ENCODE results near the gene EIPR1.

EIPR1 gene

GRCh38 chr2:3168230-3168891 is 209.3 kb downstream of the EIPR1 start:
- DNase-seq: no peak

GRCh38 chr2:3163401-3163800 is 214.2 kb downstream of the EIPR1 start:
- no peak for DNase-seq

DNA sequence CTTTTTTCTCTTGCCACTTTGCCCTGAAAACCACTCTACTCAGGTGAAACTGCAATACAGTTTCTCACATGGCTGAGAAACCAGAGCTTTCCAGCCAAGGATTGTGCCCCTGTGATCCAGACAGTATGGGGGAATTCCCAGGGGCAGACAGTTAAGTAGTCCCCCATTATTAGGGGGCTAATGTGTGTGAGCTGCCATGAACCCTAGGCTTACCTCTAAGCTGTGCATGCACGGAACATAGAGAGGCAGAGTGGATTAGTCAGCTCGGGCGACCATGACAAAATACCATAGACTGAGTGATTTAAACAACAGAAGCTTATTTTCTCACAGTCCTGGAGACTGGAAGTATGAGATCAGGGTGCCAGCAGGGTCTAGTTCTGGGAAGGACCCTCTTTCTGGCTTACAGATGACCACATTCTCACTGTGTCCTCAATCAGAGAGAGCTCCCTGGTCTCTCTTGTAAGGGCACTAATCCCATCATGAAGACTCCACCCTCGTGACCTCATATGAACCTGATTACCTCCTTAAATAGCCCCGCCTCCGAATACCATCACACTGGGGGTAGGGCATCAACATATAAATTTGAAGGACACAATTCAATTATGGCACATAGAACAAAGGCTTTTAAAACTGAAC is 215.1 kb downstream of the EIPR1 start:
- no peak for DNase-seq

- no peak for DNase-seq
Measured at GRCh38 chr2:3160751-3161330, 216.8 kb downstream of the EIPR1 start.

GRCh38 chr2:3159782-3160545 is 217.7 kb downstream of the EIPR1 start:
- no peak for DNase-seq

GRCh38 chr2:3154700-3155099 is 222.9 kb downstream of the EIPR1 start:
- no peak for DNase-seq

DNA sequence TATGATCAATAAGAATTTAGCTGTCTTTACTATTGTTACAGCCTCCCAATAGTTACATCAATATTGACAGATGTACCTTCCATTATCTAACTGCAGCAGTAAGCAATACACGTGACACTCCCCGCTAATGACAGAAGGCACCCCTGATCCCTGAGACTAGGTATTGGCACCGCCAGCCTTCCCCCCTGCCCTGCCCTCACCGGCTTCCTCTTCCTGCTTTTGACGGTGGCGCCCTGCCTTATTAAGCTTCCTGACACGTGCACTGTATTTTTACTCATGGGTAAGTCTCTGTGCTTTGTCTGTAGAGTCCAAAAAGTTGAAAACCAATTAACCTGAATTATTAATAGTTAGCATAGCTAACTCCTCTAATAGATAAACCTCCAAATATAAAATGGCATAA is 223.5 kb downstream of the EIPR1 start:
- no peak for DNase-seq

GRCh38 chr2:3151153-3151918 is 226.3 kb downstream of the EIPR1 start:
- no peak for DNase-seq

GRCh38 chr2:3149441-3150217 is 228.0 kb downstream of the EIPR1 start:
- DNase-seq: no peak

GRCh38 chr2:3148716-3149115 is 228.9 kb downstream of the EIPR1 start:
- DNase-seq: no peak

GRCh38 chr2:3147651-3148530 is 229.7 kb downstream of the EIPR1 start:
- no peak for DNase-seq

- DNase-seq: no peak
Measured at GRCh38 chr2:3146772-3147650, 230.6 kb downstream of the EIPR1 start.

GRCh38 chr2:3146175-3146574 is 231.4 kb downstream of the EIPR1 start:
- no peak for DNase-seq

- no peak for DNase-seq
Measured at GRCh38 chr2:3145471-3146021, 232.1 kb downstream of the EIPR1 start.

GRCh38 chr2:3144856-3145255 is 232.8 kb downstream of the EIPR1 start:
- DNase-seq: no peak

DNA sequence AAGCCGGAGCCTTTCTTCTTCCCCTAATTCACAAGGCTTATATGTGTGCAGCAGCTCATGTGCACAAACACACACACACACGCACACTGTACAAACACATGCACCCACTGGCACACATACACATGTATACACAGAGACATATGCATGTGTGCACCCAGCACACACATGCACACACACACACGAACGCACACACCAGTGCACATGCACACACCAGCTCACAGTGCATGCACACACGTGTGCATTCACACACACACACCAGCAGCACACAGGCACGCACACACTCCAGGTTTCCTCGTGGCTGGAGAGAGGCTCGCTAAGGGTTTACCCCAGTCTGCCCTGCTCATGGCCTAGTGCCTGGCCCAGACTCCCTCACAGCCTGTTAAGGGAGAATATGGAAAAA is 234.0 kb downstream of the EIPR1 start:
- no peak for DNase-seq

DNA sequence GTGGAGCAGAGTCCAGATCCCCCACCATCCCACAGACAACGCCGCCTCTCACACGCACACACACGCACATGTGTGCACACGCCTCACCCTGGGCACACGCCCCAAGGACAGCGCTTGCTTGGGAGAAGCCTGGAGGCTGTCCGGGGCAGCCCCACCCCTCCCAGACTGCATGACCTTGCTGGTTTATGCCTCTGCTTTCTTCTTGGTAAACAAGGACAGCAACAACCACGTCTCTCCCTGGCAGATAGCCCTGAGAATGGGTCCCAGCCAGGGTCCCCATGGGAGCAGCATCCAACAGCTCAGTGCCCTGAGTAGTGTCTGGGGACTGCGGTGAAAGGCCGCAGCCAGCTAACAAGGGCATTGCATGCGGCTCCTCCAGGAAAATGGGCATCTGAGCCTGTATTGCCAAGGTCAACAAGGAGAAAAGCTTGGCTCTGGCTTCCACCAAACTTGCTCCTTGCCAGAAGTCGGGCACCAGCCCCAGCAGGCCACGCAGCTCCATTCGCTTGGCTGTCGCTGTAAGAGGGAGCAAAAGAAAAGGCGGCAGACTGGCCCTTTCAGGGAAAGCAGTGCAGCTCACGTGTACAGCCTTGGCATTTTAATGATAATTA is 234.6 kb downstream of the EIPR1 start:
- DNase-seq: no peak

DNA sequence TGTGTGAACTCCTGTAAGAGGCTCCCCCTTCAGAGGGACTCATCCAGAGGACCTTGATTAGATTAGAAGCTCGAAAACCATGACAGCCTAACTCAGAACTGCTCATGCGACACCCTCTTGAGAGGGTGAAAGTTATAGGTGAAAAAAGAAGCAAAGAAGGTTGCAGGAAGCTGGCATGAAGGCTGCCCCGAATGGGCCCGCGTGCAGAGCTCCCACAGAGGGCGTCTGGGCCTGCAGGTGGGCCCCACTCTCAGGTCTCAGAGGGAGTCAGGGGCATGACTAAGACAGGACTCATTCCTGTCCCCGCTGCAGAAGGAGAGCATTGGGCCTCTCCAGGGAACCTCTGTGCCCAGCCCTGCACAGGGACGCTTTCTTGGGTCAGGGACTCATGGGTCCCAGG is 235.4 kb downstream of the EIPR1 start:
- DNase-seq: no peak

DNA sequence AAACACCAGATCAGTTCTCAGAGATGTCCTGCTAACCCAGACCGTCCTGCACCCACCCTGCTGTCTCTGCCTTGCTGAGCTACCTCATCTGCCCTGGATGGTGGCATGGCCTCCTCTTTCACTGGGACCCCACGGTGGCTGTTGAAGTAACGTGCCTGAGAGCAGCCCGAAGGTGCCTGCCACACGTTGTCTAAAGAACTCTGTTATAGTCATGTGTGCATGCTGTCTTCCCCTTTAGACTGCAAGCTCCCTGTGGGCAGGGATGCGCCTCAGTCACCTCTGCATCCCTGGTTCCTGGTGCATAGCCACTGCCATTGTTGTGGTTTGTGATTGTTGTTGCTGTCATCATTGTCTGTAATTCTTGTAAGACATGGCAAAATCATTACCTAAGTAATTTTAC is 235.9 kb downstream of the EIPR1 start:
- no peak for DNase-seq
